Hypothalamus (tissue), 51 donors: Measurements from ENCODE around the gene NDUFS2.

Experiments used
- DNase-seq, 51 donors: peaks; one replicate each; lab custom pipeline; 2025; lab: John Stamatoyannopoulos, UW

NDUFS2 gene

DNA sequence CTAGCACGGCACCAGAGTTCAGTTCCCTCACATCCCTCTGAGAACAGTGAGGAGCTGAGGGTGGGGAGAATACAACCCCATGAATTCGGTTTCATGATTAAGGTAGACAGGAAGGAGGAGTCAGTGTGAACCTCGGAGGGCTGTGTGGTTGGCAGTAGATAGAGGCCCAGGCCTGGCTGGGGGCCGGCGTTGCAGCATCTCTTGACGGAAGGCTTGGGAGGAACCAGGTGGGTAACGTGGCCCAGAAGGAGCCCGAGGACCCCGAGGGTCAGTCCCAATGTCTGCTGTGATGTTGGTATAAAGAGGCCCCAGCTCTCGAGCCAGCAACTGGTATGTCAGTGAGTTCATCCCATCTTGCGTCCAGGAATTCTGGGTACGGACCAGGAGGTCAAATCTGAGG lies 30.5 kb upstream of the NDUFS2 start:
- no peak for DNase-seq

GRCh38 chr1:161172349-161172748 lies 29.8 kb upstream of the NDUFS2 start:
- DNase-seq = no peak

DNA sequence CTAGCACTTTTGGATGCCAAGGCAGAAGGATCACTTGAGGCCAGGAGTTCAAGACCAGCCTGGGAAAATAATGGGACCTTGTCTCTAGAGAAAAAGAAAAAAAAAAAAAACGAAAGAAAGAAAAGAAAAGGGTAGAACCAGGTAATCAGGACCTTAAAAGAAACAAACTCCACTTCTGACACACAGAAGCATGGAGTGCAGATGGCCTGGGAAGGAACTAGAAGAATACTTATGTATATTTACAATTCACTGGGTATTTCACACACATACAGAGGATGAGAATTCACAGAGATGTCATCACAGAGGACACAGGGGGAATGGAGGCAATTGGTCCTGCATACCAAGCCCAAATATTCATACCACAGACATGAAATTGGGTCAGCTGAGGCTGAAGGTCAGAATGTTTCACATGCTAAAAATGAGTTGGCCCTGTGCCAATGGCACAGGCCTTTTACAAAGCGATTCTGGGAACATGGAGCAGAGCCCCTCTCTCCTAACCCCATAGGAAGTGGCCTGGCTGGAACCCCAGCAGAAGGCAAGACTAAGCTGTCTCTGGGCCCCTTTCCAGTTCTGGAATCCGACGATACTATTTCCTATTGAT lies 29.3 kb upstream of the NDUFS2 start:
- no peak for DNase-seq

DNA sequence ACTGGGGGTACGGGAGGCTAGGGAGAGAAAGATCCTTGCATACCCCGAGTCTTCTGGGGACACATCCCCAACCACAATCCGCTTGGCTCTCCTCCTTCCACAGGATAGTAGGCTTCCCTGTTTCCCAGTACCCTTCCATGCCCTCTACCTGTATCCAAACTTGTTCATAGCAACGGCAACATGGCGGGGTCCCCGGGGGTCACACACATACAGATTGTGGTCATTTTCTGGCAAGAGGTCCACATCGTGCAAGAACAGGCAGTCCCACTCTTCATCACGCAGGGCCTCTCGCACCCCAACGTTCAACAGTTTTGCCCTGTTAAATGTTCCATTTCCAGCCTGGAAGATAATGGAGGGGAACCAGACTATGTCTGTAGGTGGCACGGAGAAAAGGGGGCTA lies 28.5 kb upstream of the NDUFS2 start:
- no peak for DNase-seq

GRCh38 chr1:161174911-161175310 lies 27.3 kb upstream of the NDUFS2 start:
- no peak for DNase-seq

- DNase-seq = no peak
These were observed 26.3 kb upstream of the NDUFS2 start for GRCh38 chr1:161175771-161176453.

- no peak for DNase-seq
These were observed 25.6 kb upstream of the NDUFS2 start for GRCh38 chr1:161176468-161177111.

- peak; percentile 45 to 94 (median 84) for DNase-seq
These were observed 24.8 kb upstream of the NDUFS2 start, which contains the start of gene B4GALT3 for GRCh38 chr1:161177112-161177935. Gene B4GALT3, minus strand, starts transcription at chr1:161177507. Its CDS starts 1,447 bp downstream, at chr1:161176060.

GRCh38 chr1:161177936-161178244 lies 24.3 kb upstream of the NDUFS2 start:
- DNase-seq = peak in 1 of 51 donors; percentile 57

GRCh38 chr1:161179698-161180097 lies 22.5 kb upstream of the NDUFS2 start:
- no peak for DNase-seq

DNA sequence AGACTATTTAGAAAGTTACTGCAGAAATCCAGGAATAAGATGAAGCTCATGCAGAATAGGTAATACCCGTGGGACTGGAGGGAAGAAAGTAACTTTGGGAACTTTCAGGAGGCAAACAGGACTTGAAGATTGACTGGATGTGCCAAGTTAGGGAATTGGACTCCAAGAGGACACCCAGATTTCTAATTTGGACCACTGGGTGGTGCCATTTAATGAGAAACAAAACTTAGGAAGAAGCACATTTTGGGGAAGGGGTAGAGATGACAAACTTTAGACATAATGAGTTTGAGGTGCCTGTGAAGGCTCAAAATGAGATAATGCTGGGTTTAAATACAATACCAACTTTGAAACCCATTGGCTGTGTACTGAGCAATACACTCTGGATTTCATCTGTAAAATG lies 21.5 kb upstream of the NDUFS2 start:
- no peak for DNase-seq

GRCh38 chr1:161182214-161182613 lies 20.0 kb upstream of the NDUFS2 start:
- no peak for DNase-seq

DNA sequence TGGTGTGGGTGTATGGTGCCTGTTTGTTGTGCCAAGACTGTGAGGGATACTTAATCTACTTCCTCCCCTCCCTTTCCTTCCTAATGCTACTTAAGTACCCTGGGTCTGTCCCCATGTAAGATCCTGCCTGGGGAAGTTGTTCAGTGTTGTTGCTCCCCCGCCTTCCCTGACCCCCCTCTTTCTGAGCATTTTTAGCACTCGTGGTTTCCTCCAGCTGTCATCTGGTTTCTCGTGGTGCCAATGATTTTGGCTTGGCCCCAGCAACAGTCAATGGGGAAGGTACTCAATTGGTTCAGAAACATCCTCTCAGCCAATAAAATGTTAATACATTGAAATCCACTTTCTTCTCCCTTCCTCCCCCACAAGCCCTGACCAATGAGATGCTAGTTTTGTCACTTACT lies 16.9 kb upstream of the NDUFS2 start:
- peak in 30 of 51 donors; percentile 11 to 70 (median 34) for DNase-seq

DNA sequence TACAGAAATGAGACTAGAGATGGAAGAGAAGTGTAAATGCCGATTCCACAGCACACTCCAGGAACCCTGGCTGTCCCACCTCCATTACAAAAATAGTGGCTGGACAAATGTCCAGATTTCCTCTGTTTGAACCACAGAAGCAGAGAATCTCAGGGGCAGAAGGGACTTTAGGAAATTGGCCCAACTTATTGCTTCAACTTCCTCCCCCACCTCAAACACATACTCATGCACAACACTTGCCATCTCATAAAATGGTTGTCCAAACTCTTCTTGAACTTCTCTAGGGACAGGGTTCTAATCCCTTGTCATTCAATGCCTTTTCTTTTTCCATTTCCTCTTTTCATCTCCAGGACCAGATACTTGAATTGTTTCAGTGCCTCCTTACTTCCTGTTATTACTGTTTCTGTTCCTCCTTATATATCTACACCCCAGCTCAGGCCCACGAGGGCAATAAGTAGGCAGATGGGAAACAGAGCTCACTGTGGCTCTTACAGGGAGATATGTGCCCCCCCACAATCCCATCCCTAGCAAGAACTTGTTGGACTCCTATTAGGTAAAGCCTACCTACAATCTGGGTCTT lies 16.3 kb upstream of the NDUFS2 start:
- DNase-seq = peak in 2 of 51 donors; percentile 13 to 36

DNA sequence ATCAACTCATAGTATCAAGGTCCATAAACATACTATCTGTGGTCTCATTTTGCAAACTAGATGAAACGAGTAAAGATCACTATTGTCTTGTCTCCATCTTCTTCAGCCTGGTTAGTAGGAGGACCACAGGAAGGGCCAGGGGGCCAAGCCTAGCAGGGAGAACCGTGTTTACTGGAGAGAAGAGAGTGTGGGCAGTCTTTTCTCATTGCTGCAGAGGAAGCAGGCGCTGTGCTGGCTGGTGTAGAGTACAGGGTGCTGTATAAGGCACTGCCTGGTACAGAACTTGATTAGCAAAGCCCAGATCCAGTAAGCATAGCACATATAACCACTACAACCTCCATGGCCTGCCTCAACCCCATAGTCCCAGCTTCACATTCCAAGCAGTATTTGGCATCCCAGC lies 14.9 kb upstream of the NDUFS2 start:
- peak in 2 of 51 donors; percentile 15 to 23 for DNase-seq

DNA sequence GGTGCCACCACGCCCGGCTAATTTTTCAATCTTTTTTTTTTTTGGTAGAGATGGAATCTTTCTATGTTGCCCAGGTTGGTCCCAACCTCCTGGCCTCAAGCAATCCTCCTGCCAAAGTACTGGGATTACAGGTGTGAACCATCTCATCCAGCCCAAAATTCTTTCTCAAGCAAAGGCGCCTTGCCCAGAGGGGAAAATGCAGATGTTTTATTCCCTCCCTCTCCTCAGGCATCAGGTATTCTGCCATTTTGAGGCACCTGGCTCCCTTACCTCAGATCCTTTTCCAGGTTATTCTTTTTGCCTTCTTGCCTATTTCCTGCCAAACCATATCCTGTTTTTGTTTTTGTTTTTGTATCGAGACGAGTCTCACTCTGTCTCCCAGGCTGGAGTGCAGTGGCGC lies 13.8 kb upstream of the NDUFS2 start:
- DNase-seq = no peak

GRCh38 chr1:161189036-161189435 lies 13.1 kb upstream of the NDUFS2 start:
- DNase-seq = no peak

DNA sequence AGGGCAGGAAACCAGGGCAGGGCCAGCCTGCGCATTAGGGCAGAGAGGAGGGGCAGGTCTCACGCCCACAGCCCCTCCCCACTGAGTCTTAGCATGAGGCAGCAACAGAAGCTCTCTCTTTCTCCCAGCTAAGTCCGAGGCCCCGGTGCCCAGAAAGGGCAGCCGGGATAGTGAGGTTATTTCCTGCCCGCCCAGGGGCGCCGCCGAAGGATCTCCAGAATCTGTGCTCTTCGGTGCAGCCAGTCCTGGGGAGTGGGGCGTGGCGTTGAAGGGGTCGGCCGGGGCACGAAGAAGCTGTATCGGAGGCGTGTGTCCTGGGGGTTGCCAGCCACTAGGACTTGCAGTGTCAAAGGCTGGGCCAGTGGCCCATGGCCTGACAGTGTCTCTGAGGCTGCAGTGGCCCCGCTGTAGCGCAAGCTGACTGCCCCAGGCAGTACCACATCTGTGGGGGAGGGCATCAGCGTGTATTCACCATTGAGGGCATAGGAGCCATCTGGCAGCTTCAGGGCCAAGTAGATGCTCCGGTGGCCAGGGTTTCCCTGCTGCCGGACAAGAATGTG lies 11.1 kb upstream of the NDUFS2 start:
- peak in 22 of 51 donors; percentile 12 to 67 (median 34) for DNase-seq

DNA sequence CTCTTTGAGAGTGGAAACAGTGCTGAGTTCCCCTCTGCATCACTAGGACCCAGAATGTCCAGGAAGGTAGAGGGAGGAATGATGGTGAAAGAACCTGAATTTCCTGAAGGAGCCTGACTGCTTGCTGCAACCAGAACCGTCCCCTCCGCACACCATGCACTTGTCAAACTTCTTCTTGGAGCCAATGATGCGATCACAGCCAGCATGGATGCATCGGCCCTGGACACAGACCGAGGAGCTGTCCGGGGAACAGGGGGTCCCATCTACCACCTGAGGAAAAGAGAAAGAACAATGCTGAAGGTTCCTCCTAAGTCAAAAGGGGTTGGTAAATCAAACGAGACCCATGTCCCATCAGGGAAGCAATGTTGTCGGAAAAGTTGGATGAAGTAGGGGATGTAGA lies 10.2 kb upstream of the NDUFS2 start:
- DNase-seq = no peak
